Occipital lobe (tissue), 2 donors: ENCODE results near the gene PERP. TPM values are rescaled to one million over a fixed set of nuclear protein-coding genes. Genes with fewer than 3 reads are reported as not detected.
"Not testable (repeated sequence)": the region's sequence is repeated elsewhere in the genome, so short reads cannot be mapped to it uniquely, and the experiment has no call there.

Source experiments
- DNase-seq: peaks from one replicate; lab custom pipeline; 2025; lab: John Stamatoyannopoulos, UW
- total RNA-seq: library from RNA; depleted of rRNA; stranded (reverse); fragments of >200 nt; gene quantifications from one replicate; pipeline ENCODE4 v1.2.3, GENCODE V29; 2014

The PERP gene
- total RNA-seq: 1.4 TPM

GRCh38 chr6:138107078-138107751 is at the start of gene PERP:
PERP (minus strand) TSS chr6:138107419; CDS start chr6:138107340, 79 bp downstream.
- peak; percentile 50 for DNase-seq

GRCh38 chr6:138155443-138155842 is 48.2 kb upstream of the PERP start:
- no peak for DNase-seq

- DNase-seq: no peak
Measured at GRCh38 chr6:138146544-138146943, 39.3 kb upstream of the PERP start.

- DNase-seq: no peak
Measured at GRCh38 chr6:138145402-138145801, 38.2 kb upstream of the PERP start.

GRCh38 chr6:138142806-138143205 is 35.6 kb upstream of the PERP start:
- DNase-seq: no peak

- no peak for DNase-seq
Measured at GRCh38 chr6:138129190-138129589, 22.0 kb upstream of the PERP start.

GRCh38 chr6:138128096-138128495 is 20.9 kb upstream of the PERP start:
- DNase-seq: no peak

GRCh38 chr6:138124096-138124495 is 16.9 kb upstream of the PERP start:
- DNase-seq: no peak

GRCh38 chr6:138119976-138120375 is 12.8 kb upstream of the PERP start:
- no peak for DNase-seq

GRCh38 chr6:138119229-138119628 is 12.0 kb upstream of the PERP start:
- DNase-seq: not testable (repeated sequence)

- no peak for DNase-seq
Measured at GRCh38 chr6:138117376-138117914, 10.2 kb upstream of the PERP start.

GRCh38 chr6:138116661-138116999 is 9.4 kb upstream of the PERP start:
- no peak for DNase-seq

- DNase-seq: no peak
Measured at GRCh38 chr6:138115877-138116660, 8.8 kb upstream of the PERP start.

- DNase-seq: no peak
Measured at GRCh38 chr6:138115201-138115600, 8.0 kb upstream of the PERP start.

- no peak for DNase-seq
Measured at GRCh38 chr6:138113588-138114210, 6.5 kb upstream of the PERP start.

GRCh38 chr6:138110229-138110628 is 3.0 kb upstream of the PERP start:
- DNase-seq: no peak

GRCh38 chr6:138109042-138109997 is 2.1 kb upstream of the PERP start:
- DNase-seq: peak; percentile 8

- DNase-seq: no peak
Measured at GRCh38 chr6:138107752-138108592, 753 bp upstream of the PERP start.

- no peak for DNase-seq
Measured at GRCh38 chr6:138106665-138107077, 548 bp downstream of the PERP start.
